HepG2 (cell line): ENCODE measurements around the gene CMC4. TPM values are rescaled to one million over a fixed set of nuclear protein-coding genes. Genes with fewer than 3 reads are reported as not detected.

Experiments used
- ATAC-seq: fragments of 200-7000 bp; cut with Tn5 transposase; 3 replicates; pipeline ENCODE4 v1.9.1; 2020; ENCODE audit warnings: mild to moderate bottlenecking, moderate library complexity
- BruUV-seq: library from RNA; stranded (reverse); fragments of 400-500 nt; replicated peaks from 2 replicates; lab custom pipeline; 2021; lab: Mats Ljungman, UMichigan
- CTCF ChIA-PET: fragments of 300-600 bp; formaldehyde crosslinking; extraction: SDS; loops from one replicate; lab custom pipeline; 2021; ENCODE audit warnings: low total read pairs, inconsistent platforms, low intra/inter-chr PET ratio; lab: Yijun Ruan, JAX
- POLR2A ChIA-PET: fragments of 350-600 bp; sonication (Branson Sonifier 250); formaldehyde crosslinking; loops from one replicate; lab custom pipeline; 2020; ENCODE audit warnings: antibody characterized with exemption, inconsistent platforms; lab: Yijun Ruan, JAX
- DNase-seq: peaks from one replicate; pipeline ENCODE4 v3.0.0-alpha.2; 2015; ENCODE audit warnings: low spot score
- FAIRE-seq: peaks from 3 replicates; lab custom pipeline; 2011; peaks lifted over from hg19 to GRCh38; lab: Jason Lieb, UNC
- H2AFZ ChIP-seq: one replicate; pipeline ENCODE4 v1.6.1; 2011; ENCODE audit warnings: low read length, inconsistent platforms
- H3K27ac ChIP-seq: fragments of 300-600 bp; 3 replicates; pipeline ENCODE4 v1.8.0; 2011; ENCODE audit warnings: mixed run types, mild to moderate bottlenecking, mixed read lengths, low read length, inconsistent platforms; ENCODE audit not compliant: insufficient read depth; ENCODE audit errors: extremely low read length
- H3K27me3 ChIP-seq, 2 experiments: fragments of 200-600 bp in 1 of 2; 2 replicates in 1 of 2; 3 replicates in 1 of 2; pipeline versions ENCODE4 v1.6.0 to v1.8.0; 2011; ENCODE audit warnings: low read length in 2 of 2, mild to moderate bottlenecking in 2 of 2, moderate library complexity in 2 of 2, inconsistent platforms in 1 of 2; ENCODE audit not compliant: insufficient read depth in 2 of 2, control insufficient read depth in 1 of 2
- H3K36me3 ChIP-seq, 2 experiments: fragments of 200-600 bp in 1 of 2; replicated peaks in 1 of 2; 2 replicates in 1 of 2; 3 replicates in 1 of 2; pipeline versions ENCODE4 v1.5.1 to v1.8.0; 2011; ENCODE audit warnings: low read length in 2 of 2, inconsistent platforms in 1 of 2; ENCODE audit not compliant: insufficient read depth in 2 of 2, control insufficient read depth in 1 of 2
- H3K4me1 ChIP-seq: 2 replicates; pipeline ENCODE4 v1.5.1; 2012; ENCODE audit warnings: low read length, inconsistent platforms; ENCODE audit not compliant: insufficient read depth
- H3K4me2 ChIP-seq: 2 replicates; pipeline ENCODE4 v1.6.0; 2011; ENCODE audit warnings: low read depth, low read length, inconsistent platforms
- H3K4me3 ChIP-seq, 3 experiments: fragments of 200-600 bp in 1 of 3; sonication (generic), shearing (Covaris generic) in 1 of 3; replicated peaks in 1 of 3; 2 replicates each; pipeline ENCODE4 v1.5.1; 2011 to 2016; ENCODE audit warnings: low read length in 3 of 3, inconsistent platforms in 2 of 3, low read depth in 2 of 3, mild to moderate bottlenecking in 2 of 3, control low read depth in 1 of 3, mixed read lengths in 1 of 3; ENCODE audit not compliant: insufficient read depth in 1 of 3
- H3K79me2 ChIP-seq: one replicate; pipeline ENCODE4 v1.6.1; 2011; ENCODE audit warnings: low read length, inconsistent platforms; ENCODE audit not compliant: insufficient read depth
- H3K9ac ChIP-seq: 2 replicates; pipeline ENCODE4 v1.6.0; 2011; ENCODE audit warnings: mild to moderate bottlenecking, low read depth, low read length, inconsistent platforms; ENCODE audit not compliant: insufficient read depth
- H3K9me3 ChIP-seq: 2 replicates; pipeline ENCODE4 v1.5.1; 2012; ENCODE audit warnings: mild to moderate bottlenecking, low read length
- H4K20me1 ChIP-seq: 2 replicates; pipeline ENCODE4 v1.6.0; 2011; ENCODE audit warnings: inconsistent platforms, mild to moderate bottlenecking, low read length, moderate library complexity; ENCODE audit not compliant: insufficient read depth
- ATF4 ChIP-seq, 2 experiments: fragments of 450-650 bp in 1 of 2; sonication (generic) in 1 of 2; formaldehyde crosslinking; IDR thresholded peaks; 2 replicates each; pipeline versions ENCODE4 v1.5.0 to v1.8.0; 2020 to 2022; ENCODE audit warnings: mild to moderate bottlenecking in 1 of 2, missing genetic modification reagents in 1 of 2
- ATF7-NPFF ChIP-seq: sonication (generic); formaldehyde crosslinking; IDR thresholded peaks from 2 replicates; pipeline ENCODE4 v1.8.1; 2023; ENCODE audit warnings: mild to moderate bottlenecking, low read depth, missing genetic modification reagents, moderate library complexity
- BORCS8-MEF2B ChIP-seq: sonication (generic); formaldehyde crosslinking; IDR thresholded peaks from 2 replicates; pipeline ENCODE4 v1.8.0; 2022; ENCODE audit warnings: mild to moderate bottlenecking, missing genetic modification reagents
- CEBPB ChIP-seq: IDR thresholded peaks from 2 replicates; pipeline ENCODE4 v1.6.1; 2011; ENCODE audit warnings: low read depth, low read length, improper control_type of control experiment, borderline replicate concordance
- CEBPG ChIP-seq: IDR thresholded peaks from 2 replicates; pipeline ENCODE4 v1.6.1; 2016
- EED ChIP-seq: sonication (generic); formaldehyde crosslinking; IDR thresholded peaks from 2 replicates; pipeline ENCODE4 v1.5.0; 2020; ENCODE audit warnings: mild to moderate bottlenecking, missing genetic modification reagents
- ETV5 ChIP-seq: IDR thresholded peaks from 2 replicates; pipeline ENCODE4 v1.6.1; 2018; ENCODE audit warnings: missing biosample characterization, missing genetic modification reagents, inconsistent platforms, borderline replicate concordance
- FOSL2 ChIP-seq: sonication (generic); formaldehyde crosslinking; IDR thresholded peaks from 2 replicates; pipeline ENCODE4 v1.4.0; 2020; ENCODE audit warnings: missing genetic modification reagents
- FOXC1 ChIP-seq: sonication (generic); formaldehyde crosslinking; IDR thresholded peaks from 2 replicates; pipeline ENCODE4 v1.8.0; 2022; ENCODE audit warnings: mild to moderate bottlenecking, missing genetic modification reagents, borderline replicate concordance
- HIVEP1 ChIP-seq: sonication (generic); formaldehyde crosslinking; IDR thresholded peaks from 2 replicates; pipeline ENCODE4 v1.4.0; 2020; ENCODE audit warnings: mild to moderate bottlenecking, missing genetic modification reagents
- HMG20B ChIP-seq: conservative IDR thresholded peaks from 2 replicates; pipeline ENCODE4 v1.6.1; 2016; ENCODE audit warnings: missing genetic modification reagents, missing compliant biosample characterization
- KAT2B ChIP-seq: fragments of 150-350 bp; IDR thresholded peaks from 2 replicates; pipeline ENCODE4 v1.6.1; 2014; ENCODE audit warnings: low read depth, low read length, borderline replicate concordance
- MEIS2 ChIP-seq: sonication (generic); formaldehyde crosslinking; IDR thresholded peaks from 2 replicates; pipeline ENCODE4 v1.9.0; 2021; ENCODE audit warnings: mild to moderate bottlenecking, missing genetic modification reagents
- MIER3 ChIP-seq: IDR thresholded peaks from 2 replicates; pipeline ENCODE4 v1.6.1; 2016; ENCODE audit warnings: missing compliant biosample characterization, borderline replicate concordance
- NAIF1 ChIP-seq: sonication (generic); formaldehyde crosslinking; IDR thresholded peaks from 2 replicates; pipeline ENCODE4 v1.5.0; 2020; ENCODE audit warnings: mild to moderate bottlenecking, missing genetic modification reagents, borderline replicate concordance
- NFE2L2 ChIP-seq: fragments of 150-350 bp; IDR thresholded peaks from 2 replicates; pipeline ENCODE4 v1.6.1; 2014; ENCODE audit warnings: low read length
- POLR2G ChIP-seq: fragments of 200-400 bp; formaldehyde crosslinking; IDR thresholded peaks from 2 replicates; pipeline ENCODE4 v1.6.1; 2018; ENCODE audit warnings: mild to moderate bottlenecking, low read depth, low read length, moderate library complexity
- SNAPC2 ChIP-seq: sonication (generic); formaldehyde crosslinking; IDR thresholded peaks from 2 replicates; pipeline ENCODE4 v1.8.1; 2022; ENCODE audit warnings: mild to moderate bottlenecking, missing genetic modification reagents
- TOPORS ChIP-seq: sonication (generic); formaldehyde crosslinking; IDR thresholded peaks from 2 replicates; pipeline ENCODE4 v1.8.0; 2023; ENCODE audit warnings: mild to moderate bottlenecking, missing genetic modification reagents
- ZNF773 ChIP-seq: sonication (generic); formaldehyde crosslinking; IDR thresholded peaks from 2 replicates; pipeline ENCODE4 v1.4.0; 2020; ENCODE audit warnings: missing genetic modification reagents, borderline replicate concordance
- WGBS: methylation state at CpG from one replicate; pipeline ENCODE4 v1.1.6; 2017; ENCODE audit warnings: low lambda C conversion rate; 5-methylcytosine and 5-hydroxymethylcytosine counted together
- in situ Hi-C: cut with HindIII; loops from 2 replicates; pipeline ENCODE4 v1.10.0; 2017; ENCODE audit warnings: low pct_unique_long_range_greater_than_20kb; ENCODE audit not compliant: extremely low pct_ligation_motif_present
- intact Hi-C: fragments of 100-400 bp; cut with micrococcal nuclease; formaldehyde crosslinking; loops from one replicate; pipeline ENCODE4 v1.10.0; 2022; ENCODE audit not compliant: unreplicated experiment
- polyA plus RNA-seq, 8 experiments: library from polyadenylated mRNA; depleted of rRNA in 3 of 8; stranded (reverse) in 7 of 8; unstranded in 1 of 8; fragments of >200 nt; fragmentation: Illumina TruSeq in 4 of 8; extraction: Trizol in 4 of 8; gene quantifications; 2 replicates each; pipeline versions ENCODE4 v1.2.1 to v1.2.3, GENCODE V29; 2011 to 2016; ENCODE audit warnings: low read depth in 4 of 8, missing spikeins in 1 of 8, mixed read lengths in 1 of 8; ENCODE audit not compliant: insufficient read depth in 1 of 8
- total RNA-seq, 5 experiments: library from RNA; depleted of rRNA; stranded (reverse); fragments of >200 nt; fragmentation: Illumina TruSeq; extraction: Trizol; gene quantifications; 2 replicates each; pipeline ENCODE4 v1.2.3, GENCODE V29; 2016; ENCODE audit warnings: low read depth in 1 of 5

The CMC4 gene
- total and polyA plus RNA-seq, 2 of the 13 experiments (the other 11 are each of a cell fraction or from before 2014, with no cell fraction given): 5.6 to 11.5 TPM

- Histone ChIP-seq H3K4me3 (no peak overlapping the region), H3K36me3 (peaks cover 1 to 3% of the 10 kb centered on the region in 2 experiments; a peak in 3 of 5 replicates), H4K20me1 (no peaks in the 10 kb centered on the region), H3K27me3 (no peaks in the 10 kb centered on the region), H3K4me2 (no peak overlapping the region), H3K79me2 (no peaks in the 10 kb centered on the region), H3K27ac (no peak overlapping the region), H2AFZ (no peak overlapping the region), H3K4me1 (peaks cover 7% of the 10 kb centered on the region; the same call in 1 of the 2 replicates), H3K9me3 (no peaks in the 10 kb centered on the region), H3K9ac (no peak overlapping the region)
- in situ Hi-C loops: no loop called here
- intact Hi-C loops: no loop called here
- BruUV-seq: no TSS peak
- ATAC-seq: no peak
- POLR2A ChIA-PET: no interaction called here
- CTCF ChIA-PET: no interaction called here
- FAIRE-seq: no peak
- TF ChIP-seq CEBPG (CRISPR knock-in tag): peak; percentile 43; the same call in 1 of the 2 replicates
- TF ChIP-seq CEBPB: 0 out of 2 replicates have a peak, but pooled peaks have one; percentile 18
- no peak for TF ChIP-seq NAIF1 (CRISPR knock-in tag)
- TF ChIP-seq FOSL2 (CRISPR knock-in tag): 0 out of 2 replicates have a peak, but pooled peaks have one; percentile 17
- peak in 1 of 2 experiments; percentile 87; a peak in 2 of 4 replicates for TF ChIP-seq ATF4 (CRISPR knock-in tag; IDR thresholded peaks at IDR 0.05)
- DNase-seq: no peak
- WGBS: 100% methylated on average over 3 of the region's 3 CpGs
Observed at GRCh38 chrX:155112171-155112570, 41.2 kb upstream of the CMC4 start.

GRCh38 chrX:155108427-155108826 is 37.5 kb upstream of the CMC4 start:
- no peaks in the 10 kb centered on the region for H4K20me1 ChIP-seq
- no peak overlapping the region for H3K9ac ChIP-seq
- no peaks in the 10 kb centered on the region; a peak in 2 of 5 replicates for H3K36me3 ChIP-seq
- FAIRE-seq (no peak), ATAC-seq (no peak), DNase-seq (no peak)
- no TSS peak for BruUV-seq
- peaks cover 7% of the 10 kb centered on the region; the same call in 1 of the 2 replicates for H3K4me1 ChIP-seq
- ChIA-PET CTCF (no interaction called here), POLR2A (no interaction called here)
- no peak overlapping the region for H3K27ac ChIP-seq
- no peaks in the 10 kb centered on the region for H3K79me2 ChIP-seq
- TF ChIP-seq MIER3 (CRISPR knock-in tag) (no peak), ZNF773 (CRISPR knock-in tag) (no peak), FOXC1 (CRISPR knock-in tag) (no peak), POLR2G (no peak), SNAPC2 (CRISPR knock-in tag) (no peak), HIVEP1 (CRISPR knock-in tag) (no peak), NFE2L2 (no peak), HMG20B (CRISPR knock-in tag) (no peak), MEIS2 (CRISPR knock-in tag) (no peak), KAT2B (no peak), ATF7-NPFF (CRISPR knock-in tag) (no peak), EED (CRISPR knock-in tag) (no peak), ETV5 (CRISPR knock-in tag) (no peak), BORCS8-MEF2B (CRISPR knock-in tag) (no peak), TOPORS (CRISPR knock-in tag) (no peak)
- no peaks in the 10 kb centered on the region for H3K9me3 ChIP-seq
- H3K27me3 ChIP-seq: no peaks in the 10 kb centered on the region
- no peak overlapping the region for H3K4me3 ChIP-seq
- in situ Hi-C loops: no loop called here
- H2AFZ ChIP-seq: no peak overlapping the region
- intact Hi-C loops: no loop called here
- H3K4me2 ChIP-seq: no peak overlapping the region
